SW480 (cell line): ENCODE measurements around the gene PPOX.

Experiments
- DNase-seq: peaks from one replicate; pipeline ENCODE4 v3.0.0-alpha.2; 2016; ENCODE audit warnings: low spot score

PPOX gene

GRCh38 chr1:161165742-161166668 lies at the start of gene PPOX:
Gene PPOX, plus strand, starts transcription at chr1:161166426. Its CDS starts 422 bp downstream, at chr1:161166848.
- DNase-seq = peak; percentile 98

- DNase-seq = peak; percentile 84
Measured at GRCh38 chr1:161117759-161118581, 48.3 kb upstream of the PPOX start, which contains the start of the genes NIT1 and PFDN2. Gene NIT1, plus strand, starts transcription at chr1:161118105. Its CDS starts 72 bp downstream, at chr1:161118177. Gene PFDN2, minus strand, starts transcription at chr1:161118037. Its CDS starts 11 bp downstream, at chr1:161118026.

GRCh38 chr1:161119092-161119903 lies 46.9 kb upstream of the PPOX start:
- DNase-seq = peak; percentile 33

GRCh38 chr1:161121042-161121650 lies 45.1 kb upstream of the PPOX start:
- no peak for DNase-seq

GRCh38 chr1:161121834-161122233 lies 44.4 kb upstream of the PPOX start:
- DNase-seq = no peak

GRCh38 chr1:161122967-161123366 lies 43.3 kb upstream of the PPOX start:
- DNase-seq = no peak

- no peak for DNase-seq
Measured at GRCh38 chr1:161127649-161128048, 38.6 kb upstream of the PPOX start.

- no peak for DNase-seq
Measured at GRCh38 chr1:161128591-161129420, 37.4 kb upstream of the PPOX start.

GRCh38 chr1:161130266-161130665 lies 36.0 kb upstream of the PPOX start:
- DNase-seq = no peak

GRCh38 chr1:161131523-161132409 lies 34.5 kb upstream of the PPOX start:
- no peak for DNase-seq

GRCh38 chr1:161132410-161133219 lies 33.6 kb upstream of the PPOX start, which contains the start of gene DEDD:
Gene DEDD, minus strand, starts transcription at chr1:161132667. Its CDS starts 8,205 bp downstream, at chr1:161124462.
- DNase-seq = peak; percentile 98

- DNase-seq = peak; percentile 36
Measured at GRCh38 chr1:161133220-161133740, 32.9 kb upstream of the PPOX start.

- no peak for DNase-seq
Measured at GRCh38 chr1:161137881-161138280, 28.3 kb upstream of the PPOX start.

- DNase-seq = no peak
Measured at GRCh38 chr1:161138431-161138830, 27.8 kb upstream of the PPOX start.

GRCh38 chr1:161139766-161140165 lies 26.5 kb upstream of the PPOX start:
- DNase-seq = peak; percentile 32

GRCh38 chr1:161140755-161141400 lies 25.3 kb upstream of the PPOX start:
- no peak for DNase-seq

GRCh38 chr1:161145832-161146231 lies 20.4 kb upstream of the PPOX start:
- no peak for DNase-seq

GRCh38 chr1:161153176-161153575 lies 13.1 kb upstream of the PPOX start:
- DNase-seq = no peak
